ENCODE results near the gene PRPSAP2.

The PRPSAP2 gene

DNA sequence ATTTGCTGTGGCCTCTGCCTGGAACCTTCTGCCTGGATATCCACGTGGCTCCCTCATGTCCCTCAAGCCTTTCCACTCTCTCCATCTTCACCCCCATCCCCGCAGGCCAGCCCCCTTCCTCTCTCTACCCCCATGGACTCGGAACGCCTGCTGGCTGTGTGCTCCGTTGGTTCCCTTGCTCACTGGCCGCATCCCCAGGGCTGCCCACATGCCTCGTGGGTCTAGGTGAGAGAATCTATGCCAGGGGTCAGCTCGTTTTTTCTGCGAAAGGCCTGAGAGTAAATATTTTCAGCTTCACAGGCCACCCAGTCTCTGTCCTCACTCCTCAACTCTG, 106.1 kb downstream of the PRPSAP2 start:
- no peak for DNase-seq

DNA sequence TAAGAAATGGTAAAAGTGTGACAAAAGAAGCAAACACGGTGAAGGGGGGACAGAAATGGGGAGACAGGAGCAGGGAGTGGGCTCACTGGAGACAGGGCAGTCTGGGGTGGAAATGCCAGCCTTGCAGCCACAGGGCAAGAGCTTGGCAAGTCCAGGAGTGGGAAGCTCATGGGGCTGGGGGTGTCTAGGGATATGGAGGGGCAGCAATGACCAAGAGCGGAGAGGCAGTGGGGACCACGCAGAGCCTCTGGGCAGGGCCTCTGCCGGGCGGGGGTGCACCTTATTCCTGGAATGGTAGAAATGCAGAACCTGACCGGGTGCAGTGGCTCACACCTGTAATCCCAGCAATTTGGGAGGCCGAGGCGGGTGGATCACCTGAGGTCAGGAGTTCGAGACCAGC, 106.6 kb downstream of the PRPSAP2 start:
- DNase-seq = no peak

DNA sequence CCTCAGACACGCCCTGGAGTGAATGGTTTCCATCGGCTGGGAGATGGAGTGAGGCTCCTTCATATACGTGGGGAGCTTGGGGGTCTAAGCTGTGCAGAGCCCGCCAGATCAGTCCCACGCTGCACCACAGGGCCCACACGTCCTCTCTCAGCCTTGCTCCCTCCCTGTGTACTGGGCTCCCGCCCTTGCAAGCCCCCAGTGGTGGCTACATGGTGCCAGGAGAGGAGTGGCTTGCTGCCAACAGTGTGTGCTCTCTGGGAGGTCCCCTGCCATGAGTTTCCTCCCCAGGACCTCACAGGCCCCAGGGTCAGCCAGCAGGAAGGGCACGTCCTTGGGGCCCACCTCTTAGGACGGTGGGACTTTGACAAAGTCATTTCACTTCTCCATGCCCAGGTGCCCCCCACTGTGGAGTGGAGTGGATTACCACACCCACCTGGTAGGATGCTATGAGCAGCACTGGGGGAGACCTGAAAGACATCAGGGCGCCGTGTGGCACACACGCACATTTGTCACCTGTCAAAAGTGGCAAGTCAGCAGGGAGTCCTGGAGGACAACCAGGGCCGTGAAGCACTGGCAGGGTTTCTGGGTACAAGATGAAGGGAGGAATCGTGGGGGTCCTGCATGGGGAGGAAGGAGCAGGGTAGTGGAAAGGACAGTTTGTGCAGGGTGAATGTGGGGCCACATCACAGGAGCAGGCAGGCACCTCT, 107.8 kb downstream of the PRPSAP2 start:
- DNase-seq = no peak

DNA sequence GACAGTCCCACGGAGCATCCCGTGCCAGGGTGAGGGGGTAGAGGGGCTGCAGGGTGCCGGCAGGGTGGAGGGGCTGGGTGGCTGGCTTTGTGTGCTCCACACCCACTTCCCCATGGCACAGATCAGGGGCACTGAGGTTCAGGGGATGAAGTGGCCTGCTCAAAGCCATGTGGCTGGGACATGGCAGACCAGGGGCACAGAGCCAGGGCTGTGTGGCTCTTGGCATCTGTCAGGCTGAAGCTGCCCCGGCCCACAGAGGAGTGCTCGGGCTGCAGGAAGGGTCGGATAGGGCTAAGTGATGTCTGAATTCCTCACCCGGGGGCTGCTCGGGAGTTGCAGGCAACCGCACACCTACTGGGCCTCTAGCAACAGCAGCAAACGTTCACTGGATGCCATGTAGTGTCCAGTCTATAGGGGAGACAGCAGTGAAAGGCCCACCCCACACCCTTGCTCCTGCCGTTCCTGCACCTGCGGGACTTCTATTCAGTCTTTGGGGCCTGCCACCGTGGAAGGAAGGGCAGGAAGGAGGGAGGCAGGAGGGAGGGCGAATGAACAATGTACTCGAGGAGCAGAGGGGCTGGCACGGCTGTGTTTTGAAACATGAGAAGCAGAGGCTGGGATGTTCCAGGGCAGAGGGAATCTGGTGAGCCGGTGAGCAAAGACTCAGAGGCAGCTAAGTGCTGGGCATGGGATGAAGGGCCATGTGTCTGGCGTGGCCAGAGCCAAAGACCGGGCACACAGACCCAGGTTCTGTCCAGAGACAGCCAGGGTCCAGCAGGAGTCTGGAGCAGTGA, 109.1 kb downstream of the PRPSAP2 start:
- no peak for DNase-seq

DNA sequence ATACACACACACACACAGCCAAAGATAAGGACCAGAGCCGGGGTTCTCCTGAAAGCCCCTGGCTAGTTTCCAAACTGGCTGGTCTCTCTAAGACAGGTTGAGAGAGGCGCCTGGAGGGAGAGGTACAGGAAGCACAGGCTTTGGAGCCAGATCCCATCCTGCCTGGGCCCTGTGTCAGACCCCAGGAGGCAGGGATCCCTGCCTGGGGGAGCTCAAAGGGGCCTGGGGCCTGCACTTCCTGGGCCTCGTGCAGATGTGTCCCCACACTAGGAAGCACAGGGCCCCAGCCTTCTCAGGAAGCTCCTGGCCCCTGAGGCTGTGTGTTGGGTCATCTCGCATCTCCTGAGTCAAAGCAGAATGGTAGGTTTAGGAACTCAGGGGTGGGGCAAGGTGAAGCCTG, 110.0 kb downstream of the PRPSAP2 start:
- no peak for DNase-seq

DNA sequence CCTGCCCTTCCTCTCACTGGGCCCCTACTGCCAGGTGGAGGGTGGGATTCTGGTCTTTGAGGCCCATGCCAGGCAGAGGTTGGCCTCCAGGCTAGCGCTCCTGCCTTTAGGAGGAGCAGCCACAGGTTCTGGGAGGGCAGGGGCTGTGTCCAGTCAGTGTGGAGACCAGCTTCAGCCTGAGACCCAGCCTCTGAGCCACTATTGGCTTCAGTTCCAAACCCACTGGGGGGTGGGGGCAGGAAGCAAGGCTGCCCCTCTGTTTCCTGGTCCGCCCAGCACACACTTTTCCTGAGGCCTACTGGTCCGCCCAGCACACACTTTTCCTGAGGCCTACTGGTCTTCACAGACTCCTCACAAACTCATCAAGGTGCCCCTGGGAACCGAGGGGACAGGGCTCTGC, 110.4 kb downstream of the PRPSAP2 start:
- no peak for DNase-seq

DNA sequence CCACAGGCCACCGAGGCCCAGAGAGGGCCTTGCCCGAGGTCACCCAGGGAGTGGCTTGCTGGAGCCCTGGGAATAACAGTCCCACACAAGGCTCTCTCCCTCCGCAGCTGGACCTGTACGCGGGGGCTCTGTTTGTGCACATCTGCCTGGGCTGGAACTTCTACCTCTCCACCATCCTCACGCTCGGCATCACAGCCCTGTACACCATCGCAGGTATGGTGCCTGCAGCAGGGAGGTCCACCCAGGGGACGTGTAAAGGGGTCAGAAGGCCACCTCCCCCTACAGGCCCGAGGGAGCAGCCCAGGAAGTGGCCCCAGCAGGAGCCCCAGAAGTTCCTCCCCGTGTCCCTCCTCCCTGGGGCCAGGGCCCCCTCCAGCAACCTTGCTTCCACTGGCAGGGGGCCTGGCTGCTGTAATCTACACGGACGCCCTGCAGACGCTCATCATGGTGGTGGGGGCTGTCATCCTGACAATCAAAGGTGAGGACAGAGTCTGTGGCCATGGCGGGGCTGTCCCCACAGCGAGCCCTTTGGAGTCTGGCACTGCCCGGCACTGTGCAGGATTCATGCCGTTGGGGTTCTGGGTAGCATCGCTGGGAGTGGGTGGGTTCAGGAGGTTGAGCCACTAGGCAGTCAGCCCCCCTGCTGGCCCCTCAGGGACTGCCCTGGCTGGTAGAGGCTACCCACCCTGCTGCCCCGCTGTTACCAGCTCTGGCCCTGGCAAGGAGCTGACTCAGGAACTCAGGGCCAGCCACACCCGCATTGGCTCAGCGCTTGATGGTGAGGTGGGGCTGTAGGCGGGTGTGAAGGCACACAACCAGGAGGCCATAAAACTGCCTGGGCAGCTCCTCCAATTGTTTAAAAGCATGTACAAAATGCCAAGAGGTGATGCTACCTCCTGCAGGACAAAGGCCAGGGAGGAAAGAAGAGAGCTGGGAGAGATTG, 111.3 kb downstream of the PRPSAP2 start:
- no peak for DNase-seq

DNA sequence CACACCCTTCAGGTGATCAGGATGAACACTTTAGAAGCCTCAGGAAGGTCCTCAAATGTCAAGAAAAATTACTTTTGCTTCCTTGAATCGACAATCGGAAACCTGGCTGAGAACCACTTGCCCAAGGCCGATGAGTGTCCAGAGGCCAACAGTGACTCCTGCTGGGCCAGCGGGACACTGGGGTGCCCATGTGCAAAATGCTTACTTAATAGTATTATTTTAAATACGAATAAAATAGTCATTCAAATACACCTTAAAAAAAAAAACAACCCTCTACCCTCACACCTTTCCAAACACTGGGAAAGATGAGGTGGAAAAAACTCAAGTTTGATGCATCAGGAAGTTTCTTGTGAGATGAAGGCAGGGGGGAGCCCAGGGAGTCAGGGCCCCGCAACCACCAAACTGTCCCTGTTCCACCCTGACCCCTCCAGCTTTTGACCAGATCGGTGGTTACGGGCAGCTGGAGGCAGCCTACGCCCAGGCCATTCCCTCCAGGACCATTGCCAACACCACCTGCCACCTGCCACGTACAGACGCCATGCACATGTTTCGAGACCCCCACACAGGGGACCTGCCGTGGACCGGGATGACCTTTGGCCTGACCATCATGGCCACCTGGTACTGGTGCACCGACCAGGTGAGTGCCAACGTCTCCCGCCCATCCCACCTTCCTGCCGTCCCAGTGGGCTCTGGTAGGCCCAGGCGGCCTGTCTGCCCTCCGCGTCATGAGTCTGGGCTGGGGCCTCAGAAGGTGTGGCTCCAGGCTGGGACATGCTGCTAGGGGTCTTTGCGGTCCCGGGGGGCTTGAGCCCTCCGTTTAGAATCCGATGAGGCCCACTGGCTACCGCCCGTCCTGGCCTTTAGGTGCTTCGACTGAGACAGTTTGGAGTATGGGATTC, 112.9 kb downstream of the PRPSAP2 start:
- DNase-seq = no peak

DNA sequence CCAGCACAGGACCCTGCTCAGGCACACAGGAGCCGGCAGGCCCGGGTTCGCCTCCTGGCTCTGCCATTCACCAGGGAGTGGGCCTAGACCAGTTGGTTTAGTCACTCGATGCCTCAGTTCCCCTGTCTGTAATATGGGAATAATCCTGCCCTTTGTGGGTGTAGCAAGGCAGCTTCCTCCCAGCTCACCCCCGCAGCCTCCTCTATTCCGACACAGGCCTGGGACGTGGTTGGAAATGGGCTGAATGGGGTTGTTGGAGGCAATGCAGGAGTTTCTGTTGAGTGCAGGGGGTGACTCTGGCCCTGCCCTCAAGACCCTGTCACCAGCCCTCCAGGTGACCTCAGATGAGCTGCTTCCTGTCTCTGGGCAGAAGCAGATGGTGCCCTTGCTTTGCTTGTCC, 113.9 kb downstream of the PRPSAP2 start:
- DNase-seq = no peak

DNA sequence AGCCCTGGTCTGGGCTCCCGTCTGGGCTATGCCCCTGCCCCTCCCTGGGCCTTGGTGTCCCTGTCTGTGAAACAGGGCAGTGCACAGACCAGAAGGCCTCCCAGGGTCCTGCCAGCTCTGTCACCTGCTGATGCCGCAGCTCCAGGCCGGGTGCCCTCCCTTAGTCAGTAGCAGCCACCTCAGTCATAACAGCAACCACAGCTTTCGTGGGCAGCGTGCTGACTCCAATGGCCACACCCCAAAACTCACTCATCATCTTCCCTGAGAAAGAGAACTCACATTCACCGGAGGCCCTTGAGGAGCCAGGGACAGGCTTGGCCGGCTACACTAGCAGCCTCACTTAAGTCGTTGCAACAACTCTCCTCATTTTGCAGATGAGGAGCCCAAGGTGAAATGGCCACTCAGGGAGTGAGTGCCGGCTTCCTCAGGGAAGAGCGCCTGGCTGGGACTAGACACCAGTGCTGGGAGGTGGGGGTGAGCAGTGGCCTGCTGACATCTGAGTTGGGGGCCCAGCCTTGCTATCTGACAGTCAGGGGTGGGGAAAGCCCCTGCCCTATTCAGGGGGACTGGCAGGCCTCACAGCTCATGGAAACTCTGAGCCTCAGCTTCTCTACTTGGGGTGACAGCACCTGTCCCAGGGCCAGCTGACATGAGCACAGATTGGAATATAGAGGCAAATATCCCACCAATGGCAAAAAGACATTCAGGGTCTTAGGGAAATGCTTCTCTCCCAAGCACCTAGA, 116.6 kb downstream of the PRPSAP2 start:
- peak; percentile 20 to 29 for DNase-seq

DNA sequence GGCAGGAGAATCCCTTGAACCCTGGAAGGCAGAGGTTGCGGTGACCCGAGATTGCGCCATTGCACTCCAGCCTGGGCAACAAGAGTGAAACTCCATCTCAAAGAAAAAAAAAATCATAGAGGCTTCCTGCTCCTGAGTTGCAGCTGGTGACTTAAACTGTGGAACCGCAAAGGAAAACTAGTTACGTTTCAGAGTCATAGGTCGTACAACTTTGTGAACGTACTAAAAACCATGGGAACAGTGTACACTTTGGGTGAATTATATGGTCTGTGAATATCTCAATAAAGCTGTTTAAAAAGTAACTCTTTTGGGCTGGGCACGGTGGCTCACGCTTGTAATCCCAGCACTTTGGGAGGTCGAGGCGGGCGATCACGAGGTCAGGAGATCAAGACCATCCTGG, 117.7 kb downstream of the PRPSAP2 start:
- no peak for DNase-seq

DNA sequence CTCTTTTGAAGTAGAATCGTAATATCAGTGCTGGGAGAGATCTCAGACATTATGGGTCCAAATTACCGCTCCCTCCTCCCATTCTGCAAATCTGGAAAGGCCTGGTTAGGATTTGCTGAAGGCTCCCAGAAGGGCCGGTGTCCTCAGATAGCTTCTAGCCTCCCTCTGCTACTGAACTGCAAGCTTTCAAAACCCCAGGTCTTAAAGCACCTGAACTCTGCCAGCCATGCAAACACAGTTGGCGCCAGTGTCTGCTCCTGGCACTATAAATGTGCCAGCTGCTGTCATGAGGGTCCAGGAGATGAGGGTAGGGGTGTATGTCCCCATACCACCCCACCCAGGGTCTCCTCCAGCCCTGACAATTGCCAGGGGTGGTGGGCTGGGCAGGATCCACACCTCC, 118.3 kb downstream of the PRPSAP2 start:
- no peak for DNase-seq

DNA sequence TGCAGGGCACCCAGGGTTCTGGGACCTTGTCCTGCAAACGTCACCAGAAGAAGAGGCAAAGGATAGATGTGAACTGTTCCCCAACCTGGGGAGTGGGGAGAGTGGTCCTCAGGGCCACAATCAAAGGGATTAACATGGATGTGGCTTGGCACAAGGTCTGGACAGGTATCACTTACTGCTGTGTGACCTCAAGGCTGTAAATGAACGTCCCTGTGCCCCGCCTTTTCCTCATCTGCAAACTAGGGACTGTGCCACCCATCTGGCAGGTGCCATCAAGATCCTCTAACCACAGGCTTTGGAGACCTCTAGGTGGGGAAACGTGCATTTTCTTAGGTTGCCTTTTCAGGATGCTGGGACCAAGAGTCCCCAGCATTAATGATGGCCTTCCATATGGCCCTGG, 119.1 kb downstream of the PRPSAP2 start:
- DNase-seq = no peak

DNA sequence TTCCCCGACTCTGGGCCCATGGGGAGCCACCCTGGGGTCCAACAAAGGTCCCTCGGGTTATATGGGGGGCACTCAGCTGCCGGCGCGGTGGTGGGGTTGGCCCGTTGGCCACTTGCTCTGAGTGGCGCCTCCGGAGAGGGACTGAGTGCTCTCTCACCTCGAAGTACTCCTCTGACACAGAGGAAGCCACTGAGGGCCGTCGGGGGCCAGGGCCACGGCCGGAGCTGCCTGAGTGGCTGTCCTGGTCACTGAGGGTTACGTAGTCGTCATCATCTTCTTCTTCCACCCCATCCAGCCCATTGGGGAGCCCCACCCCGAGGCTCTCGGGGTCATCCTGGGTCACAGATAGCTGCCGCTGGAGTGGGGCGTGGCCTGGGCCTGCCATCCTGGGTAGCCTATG, 119.7 kb downstream of the PRPSAP2 start:
- DNase-seq = no peak

DNA sequence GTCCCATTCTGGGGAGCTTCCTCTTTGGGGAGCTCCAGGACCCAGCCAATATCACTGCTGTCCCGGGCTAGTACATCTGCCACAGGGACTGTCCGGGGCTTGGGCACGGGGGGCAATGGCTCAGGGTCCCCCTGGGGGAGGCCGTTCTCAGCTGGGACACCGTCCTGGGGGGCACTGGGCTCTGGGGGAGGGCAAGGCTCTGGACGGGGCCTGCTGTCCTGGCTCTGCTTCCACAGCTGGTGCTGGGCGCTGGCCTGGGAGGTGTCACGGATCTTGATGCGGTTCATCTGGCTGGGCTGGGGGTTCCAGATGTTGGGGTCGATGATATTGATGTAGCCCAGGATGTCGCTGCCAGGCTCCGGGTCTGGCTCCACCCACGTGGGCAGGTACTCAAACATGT, 120.1 kb downstream of the PRPSAP2 start:
- no peak for DNase-seq

DNA sequence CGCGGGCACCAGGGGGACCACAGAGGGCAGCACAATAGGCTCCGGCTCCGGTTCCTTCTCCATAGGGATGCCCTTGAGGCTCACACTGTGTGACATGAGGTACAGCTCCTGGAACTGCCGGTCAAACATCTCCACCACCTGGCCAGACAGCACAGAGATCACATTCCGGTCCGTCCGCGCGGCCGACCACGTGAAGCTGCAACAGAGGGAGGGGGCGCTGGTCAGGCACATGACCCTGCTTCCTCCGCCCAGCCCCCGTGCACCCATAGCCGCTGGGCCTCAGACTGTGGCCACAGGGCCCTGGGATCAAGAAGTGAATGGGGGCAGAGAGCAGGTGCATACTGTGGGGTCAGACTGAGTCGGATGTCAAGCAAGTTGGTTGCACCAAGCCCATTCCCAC, 120.7 kb downstream of the PRPSAP2 start:
- no peak for DNase-seq

Measured in activated CD4-positive, alpha-beta T cell treated with anti-CD3 and anti-CD28 coated beads for 4 hours (primary cell).